Suprapubic skin (tissue), 4 donors: ENCODE results near the gene PRR16. TPM values are rescaled to one million over a fixed set of nuclear protein-coding genes. Genes with fewer than 3 reads are reported as not detected.
"Not testable (repeated sequence)": the region's sequence is repeated elsewhere in the genome, so short reads cannot be mapped to it uniquely, and the experiment has no call there.

Experiments
- DNase-seq, 2 donors: peaks; one replicate each; pipeline ENCODE4 v3.0.0-alpha.2; 2019; ENCODE audit warnings: low spot score in 2 of 2
- H3K27ac ChIP-seq: fragments of 200-600 bp; sonication (generic); one replicate; pipeline ENCODE4 v1.5.1; 2019
- H3K27me3 ChIP-seq: fragments of 200-600 bp; sonication (generic); one replicate; pipeline ENCODE4 v1.5.1; 2019
- H3K36me3 ChIP-seq: fragments of 200-600 bp; sonication (generic); one replicate; pipeline ENCODE4 v1.5.1; 2019
- H3K4me1 ChIP-seq: fragments of 200-600 bp; sonication (generic); one replicate; pipeline ENCODE4 v1.5.1; 2019
- H3K4me3 ChIP-seq: fragments of 200-600 bp; sonication (generic); one replicate; pipeline ENCODE4 v1.5.1; 2019; ENCODE audit warnings: mild to moderate bottlenecking
- H3K9me3 ChIP-seq: fragments of 200-600 bp; sonication (generic); one replicate; pipeline ENCODE4 v1.5.1; 2019
- EP300 ChIP-seq: sonication (generic); formaldehyde crosslinking; IDR thresholded peaks from one replicate; pipeline ENCODE4 v1.6.1; 2017; ENCODE audit warnings: antibody characterized with exemption
- POLR2A ChIP-seq, 2 donors: fragments of 450-650 bp; IDR thresholded peaks; one replicate each; pipeline ENCODE4 v1.6.1; 2017; ENCODE audit warnings: antibody characterized with exemption in 2 of 2, mild to moderate bottlenecking in 2 of 2, moderate library complexity in 2 of 2
- POLR2AphosphoS5 ChIP-seq, 3 donors: sonication (generic); formaldehyde crosslinking; IDR thresholded peaks; one replicate each; pipeline ENCODE4 v1.6.1; 2017; ENCODE audit warnings: antibody characterized with exemption in 3 of 3
- WGBS: methylation state at CpG from one replicate; pipeline ENCODE4 v1.1.5; 2018; 5-methylcytosine and 5-hydroxymethylcytosine counted together
- total RNA-seq, 4 donors: library from RNA; depleted of rRNA; stranded (reverse); fragments of >200 nt; gene quantifications; one replicate each; pipeline ENCODE4 v1.1.0, GENCODE V29; 2016
- TF ChIP-seq, protein P1 (sequence below), 2 donors: fragments of 200-600 bp in 1 of 2; fragments of 450-650 bp in 1 of 2; sonication (generic) in 1 of 2; IDR thresholded peaks; one replicate each; pipeline ENCODE4 v1.5.1; 2016 to 2019; ENCODE audit warnings: antibody characterized with exemption in 2 of 2, mild to moderate bottlenecking in 1 of 2, moderate library complexity in 1 of 2

The PRR16 gene
- total RNA-seq, 4 donors from 2014 or later = 0.76 to 1.4 (median 1.0) TPM

- Histone ChIP-seq H3K27me3 (no peaks in the 10 kb centered on the region), H3K4me3 (no peak overlapping the region), H3K9me3 (no peaks in the 10 kb centered on the region), H3K27ac (no peak overlapping the region), H3K36me3 (no peaks in the 10 kb centered on the region), H3K4me1 (no peaks in the 10 kb centered on the region)
- TF ChIP-seq POLR2AphosphoS5 (IDR thresholded peaks at IDR 0.05) (no peak), EP300 (no peak), POLR2A (IDR thresholded peaks at IDR 0.05) (no peak)
- TF ChIP-seq, protein P1, sequence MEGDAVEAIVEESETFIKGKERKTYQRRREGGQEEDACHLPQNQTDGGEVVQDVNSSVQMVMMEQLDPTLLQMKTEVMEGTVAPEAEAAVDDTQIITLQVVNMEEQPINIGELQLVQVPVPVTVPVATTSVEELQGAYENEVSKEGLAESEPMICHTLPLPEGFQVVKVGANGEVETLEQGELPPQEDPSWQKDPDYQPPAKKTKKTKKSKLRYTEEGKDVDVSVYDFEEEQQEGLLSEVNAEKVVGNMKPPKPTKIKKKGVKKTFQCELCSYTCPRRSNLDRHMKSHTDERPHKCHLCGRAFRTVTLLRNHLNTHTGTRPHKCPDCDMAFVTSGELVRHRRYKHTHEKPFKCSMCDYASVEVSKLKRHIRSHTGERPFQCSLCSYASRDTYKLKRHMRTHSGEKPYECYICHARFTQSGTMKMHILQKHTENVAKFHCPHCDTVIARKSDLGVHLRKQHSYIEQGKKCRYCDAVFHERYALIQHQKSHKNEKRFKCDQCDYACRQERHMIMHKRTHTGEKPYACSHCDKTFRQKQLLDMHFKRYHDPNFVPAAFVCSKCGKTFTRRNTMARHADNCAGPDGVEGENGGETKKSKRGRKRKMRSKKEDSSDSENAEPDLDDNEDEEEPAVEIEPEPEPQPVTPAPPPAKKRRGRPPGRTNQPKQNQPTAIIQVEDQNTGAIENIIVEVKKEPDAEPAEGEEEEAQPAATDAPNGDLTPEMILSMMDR (IDR thresholded peaks at IDR 0.05) = no peak
- WGBS = 80% methylated on average over 2 of the region's 2 CpGs
- no peak for DNase-seq
Measured at GRCh38 chr5:120684749-120685415, 220.8 kb downstream of the PRR16 start.

GRCh38 chr5:120690621-120691407, 226.7 kb downstream of the PRR16 start:
- WGBS = 56% methylated on average over 9 of the region's 9 CpGs
- no peaks in the 10 kb centered on the region for H3K27me3 ChIP-seq
- no peaks in the 10 kb centered on the region for H3K36me3 ChIP-seq

DNA sequence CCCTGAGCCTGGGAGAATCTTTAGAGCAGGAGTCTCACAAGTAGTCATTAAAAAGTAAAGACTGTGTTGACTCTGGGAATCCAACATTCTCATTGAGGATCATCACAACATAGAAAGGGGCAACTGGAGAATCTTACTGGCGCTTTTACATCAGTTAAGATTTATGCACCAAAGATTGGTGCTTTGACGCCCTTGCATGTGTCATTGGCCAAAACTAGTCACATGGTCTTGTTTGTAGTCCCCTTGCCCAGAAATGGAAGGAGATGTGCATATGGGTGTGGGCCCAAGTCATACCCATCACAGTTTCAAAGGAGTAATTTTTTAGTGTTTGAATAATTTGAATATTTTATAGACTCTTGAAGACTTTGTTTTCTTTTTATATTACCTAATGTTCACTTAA, 228.2 kb downstream of the PRR16 start:
- Histone ChIP-seq H3K27me3 (no peaks in the 10 kb centered on the region), H3K4me1 (no peaks in the 10 kb centered on the region), H3K9me3 (no peaks in the 10 kb centered on the region), H3K4me3 (no peak overlapping the region), H3K36me3 (no peaks in the 10 kb centered on the region), H3K27ac (no peak overlapping the region)
- no peak for DNase-seq
- TF ChIP-seq POLR2AphosphoS5 (IDR thresholded peaks at IDR 0.05) = no peak
- TF ChIP-seq POLR2A (IDR thresholded peaks at IDR 0.05) = no peak
- TF ChIP-seq, protein P1 (IDR thresholded peaks at IDR 0.05) = no peak
- TF ChIP-seq EP300 = no peak
- 89% methylated on average over 2 of the region's 2 CpGs for WGBS

More at GRCh38 chr5:120690621-120691407, 226.7 kb downstream of the PRR16 start:
- no peaks in the 10 kb centered on the region for H3K9me3 ChIP-seq
- no peak overlapping the region for H3K27ac ChIP-seq
- TF ChIP-seq POLR2AphosphoS5 (IDR thresholded peaks at IDR 0.05) = no peak
- TF ChIP-seq, protein P1 (IDR thresholded peaks at IDR 0.05) = no peak
- TF ChIP-seq POLR2A (IDR thresholded peaks at IDR 0.05) = no peak
- no peak for TF ChIP-seq EP300
- DNase-seq = no peak
- H3K4me3 ChIP-seq = no peak overlapping the region
- H3K4me1 ChIP-seq = no peaks in the 10 kb centered on the region

DNA sequence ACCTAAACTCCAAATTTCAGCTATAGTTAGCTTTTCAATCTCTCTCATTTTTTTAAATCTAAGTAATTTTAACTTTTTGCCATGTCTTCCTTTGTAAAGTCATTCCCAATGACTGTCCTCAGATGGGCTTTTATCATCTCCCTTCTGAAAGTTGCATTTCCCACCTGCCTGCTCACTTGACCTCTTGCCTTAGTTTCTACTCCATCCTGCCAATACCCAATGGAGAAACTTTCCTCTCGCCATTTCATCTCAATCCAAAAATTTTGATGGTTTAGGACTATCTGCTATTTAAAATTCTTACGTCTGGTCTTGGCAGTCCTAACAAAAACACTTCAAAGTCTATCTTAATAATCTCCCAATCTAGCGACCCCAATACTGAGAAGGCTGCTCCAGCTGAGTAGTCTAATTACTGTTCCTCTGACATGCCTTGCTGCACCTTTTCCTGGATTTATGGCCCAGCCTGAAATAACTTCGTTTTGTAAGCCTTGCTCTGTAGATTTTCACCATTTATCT, 231.3 kb downstream of the PRR16 start:
- Histone ChIP-seq H3K27ac (no peak overlapping the region), H3K4me1 (no peaks in the 10 kb centered on the region), H3K36me3 (no peaks in the 10 kb centered on the region), H3K4me3 (no peak overlapping the region), H3K9me3 (no peaks in the 10 kb centered on the region), H3K27me3 (no peaks in the 10 kb centered on the region)
- DNase-seq = no peak
- WGBS = 64% methylated on average over 4 of the region's 4 CpGs
- TF ChIP-seq, protein P1 (IDR thresholded peaks at IDR 0.05) = no peak
- TF ChIP-seq EP300 = no peak
- no peak for TF ChIP-seq POLR2A (IDR thresholded peaks at IDR 0.05)
- no peak for TF ChIP-seq POLR2AphosphoS5 (IDR thresholded peaks at IDR 0.05)

DNA sequence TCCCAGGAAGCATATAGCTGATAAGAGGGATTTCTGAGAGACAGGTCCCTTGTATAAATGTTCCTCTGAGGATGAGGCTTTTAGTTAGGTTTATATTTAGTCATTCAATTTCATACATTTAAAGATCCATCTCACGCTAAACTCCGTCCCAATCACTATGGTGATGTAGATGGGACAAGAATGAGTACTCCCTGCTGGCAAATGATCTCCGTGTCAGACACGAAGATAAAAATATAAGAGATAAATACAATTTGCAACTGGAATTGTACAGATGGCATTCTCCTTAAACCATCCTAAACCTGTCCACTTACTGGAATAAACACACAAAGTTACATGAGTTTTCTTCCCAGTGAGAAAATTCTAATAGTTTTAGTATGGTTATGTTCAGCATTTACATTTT, 233.0 kb downstream of the PRR16 start:
- 83% methylated on average over 4 of the region's 4 CpGs for WGBS

GRCh38 chr5:120697670-120698327, 233.7 kb downstream of the PRR16 start:
- WGBS = 70% methylated on average over 13 of the region's 13 CpGs
- H3K27ac ChIP-seq, H3K27me3 ChIP-seq, H3K4me3 ChIP-seq, H3K36me3 ChIP-seq, H3K9me3 ChIP-seq, H3K4me1 ChIP-seq, DNase-seq: not testable (repeated sequence)

More for the DNA sequence above, 233.0 kb downstream of the PRR16 start:
- Histone ChIP-seq H3K4me3 (no peak overlapping the region), H3K36me3 (no peaks in the 10 kb centered on the region), H3K27ac (no peak overlapping the region), H3K4me1 (no peaks in the 10 kb centered on the region), H3K9me3 (no peaks in the 10 kb centered on the region), H3K27me3 (no peaks in the 10 kb centered on the region)
- DNase-seq = no peak
- TF ChIP-seq, protein P1 (IDR thresholded peaks at IDR 0.05) = no peak
- TF ChIP-seq POLR2A (IDR thresholded peaks at IDR 0.05) = no peak
- no peak for TF ChIP-seq POLR2AphosphoS5 (IDR thresholded peaks at IDR 0.05)
- no peak for TF ChIP-seq EP300

DNA sequence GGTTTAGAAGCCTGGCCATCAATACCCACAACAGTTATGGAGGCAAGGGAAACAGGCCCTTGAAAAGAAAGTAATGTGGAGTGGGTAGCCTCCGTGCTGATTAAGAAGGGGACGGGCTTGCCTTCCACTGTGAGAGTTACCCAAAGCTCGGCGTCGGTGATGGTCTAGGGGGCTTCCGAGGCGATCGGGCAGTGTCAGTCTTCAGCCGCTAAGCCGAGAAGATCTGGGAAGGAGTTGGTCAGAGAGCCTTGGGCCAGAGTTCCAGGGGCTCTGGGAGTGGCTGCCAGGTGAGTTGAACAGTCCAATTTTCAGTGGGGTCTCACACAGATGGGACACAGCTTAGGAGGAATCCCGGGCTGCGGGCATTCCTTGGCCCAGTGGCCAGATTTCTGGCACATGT, 236.6 kb downstream of the PRR16 start:
- H3K4me1 ChIP-seq, DNase-seq, H3K27ac ChIP-seq, H3K9me3 ChIP-seq, H3K27me3 ChIP-seq, H3K4me3 ChIP-seq, H3K36me3 ChIP-seq: not testable (repeated sequence)
- 89% methylated on average over 10 of the region's 12 CpGs for WGBS
